ENCODE measurements around the gene EEPD1. TPM values are rescaled to one million over a fixed set of nuclear protein-coding genes. Genes with fewer than 3 reads are reported as not detected.

EEPD1 gene
- total RNA-seq, 4 donors from 2014 or later: 1.8 to 18.4 (median 11.2) TPM

DNA sequence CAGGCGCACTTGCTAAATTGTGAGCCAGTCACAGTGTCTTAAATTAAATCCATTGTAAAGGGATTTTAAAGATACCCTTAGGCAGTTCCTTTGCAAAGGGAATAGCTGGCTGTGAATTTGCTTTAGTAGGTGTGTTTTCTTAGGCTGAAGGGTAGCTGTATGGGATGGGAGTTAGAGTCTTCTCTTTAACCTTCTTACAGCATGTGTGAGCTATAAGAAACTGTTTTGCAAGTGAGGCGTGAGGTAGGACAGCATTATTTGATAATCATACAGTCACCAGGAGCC is 5.2 kb downstream of the EEPD1 start:
- H3K36me3 ChIP-seq: no peaks in the 10 kb centered on the region
- no peak overlapping the region for H3K4me3 ChIP-seq
- H3K27me3 ChIP-seq: no peaks in the 10 kb centered on the region
- intact Hi-C loops (cut with DNase I; ENCODE audit: low total_unique reads): no loop called here
- no peak for TF ChIP-seq POLR2A (IDR thresholded peaks at IDR 0.05)
- TF ChIP-seq, protein P1, sequence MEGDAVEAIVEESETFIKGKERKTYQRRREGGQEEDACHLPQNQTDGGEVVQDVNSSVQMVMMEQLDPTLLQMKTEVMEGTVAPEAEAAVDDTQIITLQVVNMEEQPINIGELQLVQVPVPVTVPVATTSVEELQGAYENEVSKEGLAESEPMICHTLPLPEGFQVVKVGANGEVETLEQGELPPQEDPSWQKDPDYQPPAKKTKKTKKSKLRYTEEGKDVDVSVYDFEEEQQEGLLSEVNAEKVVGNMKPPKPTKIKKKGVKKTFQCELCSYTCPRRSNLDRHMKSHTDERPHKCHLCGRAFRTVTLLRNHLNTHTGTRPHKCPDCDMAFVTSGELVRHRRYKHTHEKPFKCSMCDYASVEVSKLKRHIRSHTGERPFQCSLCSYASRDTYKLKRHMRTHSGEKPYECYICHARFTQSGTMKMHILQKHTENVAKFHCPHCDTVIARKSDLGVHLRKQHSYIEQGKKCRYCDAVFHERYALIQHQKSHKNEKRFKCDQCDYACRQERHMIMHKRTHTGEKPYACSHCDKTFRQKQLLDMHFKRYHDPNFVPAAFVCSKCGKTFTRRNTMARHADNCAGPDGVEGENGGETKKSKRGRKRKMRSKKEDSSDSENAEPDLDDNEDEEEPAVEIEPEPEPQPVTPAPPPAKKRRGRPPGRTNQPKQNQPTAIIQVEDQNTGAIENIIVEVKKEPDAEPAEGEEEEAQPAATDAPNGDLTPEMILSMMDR (IDR thresholded peaks at IDR 0.05): no peak
- no peaks in the 10 kb centered on the region for H3K9me3 ChIP-seq
- no peak for DNase-seq
- peaks cover 0 to 6% of the 10 kb centered on the region in 2 donors for H3K4me1 ChIP-seq
- peak overlapping the region in 1 of 2 donors; percentile 12 for H3K27ac ChIP-seq

DNA sequence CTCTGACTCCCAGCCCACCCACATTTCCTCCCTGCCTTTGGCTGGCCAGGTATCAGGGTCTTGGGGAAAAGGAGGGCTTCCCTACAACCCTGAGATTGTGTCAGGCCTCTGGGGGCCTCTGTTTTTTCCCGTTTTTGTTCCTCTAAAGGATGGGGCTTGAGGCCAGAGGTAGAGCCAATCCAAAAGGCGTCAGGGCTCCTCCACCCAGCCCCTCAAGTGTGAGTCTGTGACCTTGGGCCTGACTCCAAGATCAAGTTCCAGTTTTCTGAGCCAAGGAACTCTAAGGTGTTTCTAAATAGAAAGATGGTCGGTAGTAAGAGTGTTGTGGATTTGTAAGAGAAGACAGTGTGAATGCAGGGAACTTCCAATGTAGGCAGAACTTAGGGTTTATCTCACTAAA is 6.6 kb downstream of the EEPD1 start:
- no peak for DNase-seq
- TF ChIP-seq, protein P1 (IDR thresholded peaks at IDR 0.05): no peak
- no peak for TF ChIP-seq POLR2A (IDR thresholded peaks at IDR 0.05)
- H3K9me3 ChIP-seq: no peaks in the 10 kb centered on the region
- H3K27me3 ChIP-seq: no peaks in the 10 kb centered on the region
- no peaks in the 10 kb centered on the region for H3K4me1 ChIP-seq
- intact Hi-C loops (cut with DNase I; ENCODE audit: low total_unique reads): no loop called here
- no peak overlapping the region for H3K27ac ChIP-seq
- no peaks in the 10 kb centered on the region for H3K36me3 ChIP-seq
- no peak overlapping the region for H3K4me3 ChIP-seq

DNA sequence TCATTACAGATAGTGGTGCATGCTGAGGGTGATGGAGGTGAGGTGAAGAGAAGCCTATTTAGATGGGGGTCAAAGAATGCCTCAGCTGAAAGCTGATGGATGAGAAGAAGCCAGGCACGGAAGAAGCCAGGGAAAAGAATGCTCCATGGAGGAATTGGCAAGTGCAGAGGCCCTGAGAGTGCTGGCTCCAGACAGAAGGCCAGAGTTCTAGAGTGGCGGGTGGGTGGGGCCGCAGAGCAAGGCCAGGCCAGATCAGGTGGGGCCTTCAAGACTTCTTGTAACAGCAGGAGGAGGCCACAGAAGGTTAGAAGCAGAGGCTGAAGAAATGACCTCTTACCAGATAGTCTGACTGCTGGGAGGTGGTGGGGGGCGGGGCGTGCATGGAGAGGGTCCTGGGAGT is 7.3 kb downstream of the EEPD1 start:
- intact Hi-C loops (cut with DNase I; ENCODE audit: low total_unique reads): no loop called here
- Histone ChIP-seq H3K27me3 (no peaks in the 10 kb centered on the region), H3K27ac (no peak overlapping the region), H3K9me3 (no peaks in the 10 kb centered on the region), H3K4me3 (no peak overlapping the region), H3K36me3 (no peaks in the 10 kb centered on the region), H3K4me1 (no peaks in the 10 kb centered on the region)
- no peak for DNase-seq
- no peak for TF ChIP-seq POLR2A (IDR thresholded peaks at IDR 0.05)
- TF ChIP-seq, protein P1 (IDR thresholded peaks at IDR 0.05): no peak

DNA sequence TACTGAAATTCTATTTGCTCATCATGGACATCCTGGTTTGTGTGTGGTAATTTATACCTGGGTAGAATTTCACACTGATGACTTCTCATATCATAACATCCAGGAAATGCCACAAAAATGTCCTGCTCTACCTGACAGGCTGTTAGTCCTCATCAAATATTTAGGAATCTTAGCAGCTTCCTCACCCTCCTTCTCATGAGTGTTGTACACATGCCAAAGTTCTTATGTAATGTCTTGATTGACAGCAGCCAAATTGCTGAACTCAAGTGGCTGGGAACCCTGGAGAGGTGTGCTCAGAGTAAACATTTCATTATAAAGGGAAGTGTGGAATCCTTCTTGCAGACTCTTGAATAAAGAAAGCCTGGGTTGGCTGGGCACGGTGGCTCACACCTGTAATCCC is 8.9 kb downstream of the EEPD1 start:
- intact Hi-C loops (cut with DNase I; ENCODE audit: low total_unique reads): no loop called here
- H3K4me1 ChIP-seq: no peaks in the 10 kb centered on the region
- no peak for TF ChIP-seq POLR2A (IDR thresholded peaks at IDR 0.05)
- TF ChIP-seq, protein P1 (IDR thresholded peaks at IDR 0.05): no peak
- DNase-seq: no peak
- H3K4me3 ChIP-seq: no peak overlapping the region
- H3K27ac ChIP-seq: no peak overlapping the region
- H3K36me3 ChIP-seq: no peaks in the 10 kb centered on the region
- no peaks in the 10 kb centered on the region for H3K9me3 ChIP-seq
- no peaks in the 10 kb centered on the region for H3K27me3 ChIP-seq

DNA sequence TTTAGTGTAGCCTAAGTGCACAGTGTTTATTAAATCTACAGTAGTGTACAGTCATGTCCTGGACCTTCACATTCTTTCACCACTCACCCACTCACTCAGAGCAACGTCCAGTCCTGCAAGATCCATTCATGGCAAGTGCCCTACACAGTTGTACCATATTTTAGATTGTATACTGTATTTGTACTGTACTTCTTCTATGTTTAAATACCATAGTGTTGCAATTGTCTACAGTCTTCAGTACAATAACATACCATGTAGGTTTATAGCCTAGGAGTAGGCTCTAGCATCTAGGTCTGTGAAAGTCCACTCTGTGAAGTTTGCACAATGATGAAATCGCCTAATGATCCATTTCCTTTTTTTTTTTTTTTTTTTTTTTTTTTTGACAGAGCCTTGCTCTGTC is 12.0 kb downstream of the EEPD1 start:
- Histone ChIP-seq H3K9me3 (no peaks in the 10 kb centered on the region), H3K27ac (no peak overlapping the region), H3K4me1 (no peaks in the 10 kb centered on the region), H3K36me3 (no peaks in the 10 kb centered on the region), H3K4me3 (no peak overlapping the region), H3K27me3 (no peaks in the 10 kb centered on the region)
- no peak for DNase-seq
- TF ChIP-seq, protein P1 (IDR thresholded peaks at IDR 0.05): no peak
- TF ChIP-seq POLR2A (IDR thresholded peaks at IDR 0.05): no peak
- intact Hi-C loops (cut with DNase I; ENCODE audit: low total_unique reads): no loop called here

Measured in uterus (tissue), 4 donors.